ENCODE data around the gene G6PC3. TPM values are rescaled to one million over a fixed set of nuclear protein-coding genes. Genes with fewer than 3 reads are reported as not detected.

The G6PC3 gene
- total and polyA plus RNA-seq, 2 of the 4 experiments (the other 2 are of a cell fraction) = 20.4 to 107 TPM

DNA sequence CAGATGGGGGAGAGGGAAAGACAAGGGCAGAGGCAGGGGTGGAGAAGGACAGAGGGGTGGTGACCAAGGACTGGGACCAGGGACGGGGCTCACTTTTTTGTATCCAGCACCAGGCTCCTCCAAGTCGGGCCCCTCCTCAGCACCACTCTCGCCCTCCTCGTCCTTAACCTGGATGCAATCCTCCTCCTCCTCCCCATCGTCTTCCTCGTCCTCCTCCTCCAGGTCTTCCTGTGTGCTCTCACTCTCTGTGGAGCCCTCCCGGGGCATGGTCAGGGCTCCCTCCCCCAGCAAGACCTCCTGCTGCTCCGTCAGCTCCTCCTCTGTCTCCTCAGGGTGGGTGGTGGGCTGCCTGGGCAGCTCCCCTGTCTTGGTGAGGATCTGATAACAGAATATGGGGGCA lies 16.8 kb downstream of the G6PC3 start (continued):
- TF ChIP-seq CEBPB (IDR thresholded peaks at IDR 0.05; ENCODE audit: low read depth, low read length) = no peak
- no peak for TF ChIP-seq BHLHE40 (IDR thresholded peaks at IDR 0.05; ENCODE audit: low read depth, low read length)
- no peak for TF ChIP-seq CHD1 (IDR thresholded peaks at IDR 0.05; ENCODE audit: low read depth, low read length)
- TF ChIP-seq RCOR1 (IDR thresholded peaks at IDR 0.05; ENCODE audit: insufficient replicate concordance, low read length) = no peak
- no peak for TF ChIP-seq MAFK (IDR thresholded peaks at IDR 0.05; ENCODE audit: low read depth, low read length)
- no peak for TF ChIP-seq FOS (IDR thresholded peaks at IDR 0.05; ENCODE audit: low read depth, low read length)
- TF ChIP-seq SMC3 (IDR thresholded peaks at IDR 0.05; ENCODE audit: low read depth, low read length) = no peak
- TF ChIP-seq MAZ (IDR thresholded peaks at IDR 0.05; ENCODE audit: borderline replicate concordance, low read depth, low read length) = no peak

DNA sequence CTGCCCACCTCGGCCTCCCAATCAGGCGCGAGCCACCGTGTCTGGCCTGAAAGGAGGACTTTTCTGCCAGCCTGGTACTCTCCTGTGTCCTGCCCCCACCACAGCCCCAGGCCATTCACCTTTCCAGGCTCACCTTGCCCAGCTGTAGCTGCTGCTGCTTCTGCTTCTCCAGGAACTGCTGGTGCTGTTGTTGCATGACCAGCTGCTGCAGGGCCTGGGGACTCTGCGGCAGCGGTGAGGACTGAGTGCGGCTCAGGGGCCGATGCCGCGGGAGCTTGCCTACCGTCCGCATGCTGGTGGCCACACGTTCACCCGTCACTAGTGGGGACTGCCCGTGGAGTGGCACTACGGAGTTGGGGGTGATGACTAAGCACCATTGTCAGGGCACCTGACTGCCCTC lies 17.7 kb downstream of the G6PC3 start:
- ATAC-seq (ENCODE audit: low read depth) = no peak
- Histone ChIP-seq H3K18ac (ENCODE audit: low read depth, low read length) (no peak overlapping the region), H4K5ac (ENCODE audit: low read depth, low read length) (no peak overlapping the region), H3K36me3 (ENCODE audit: control insufficient read depth, insufficient read depth, low read length) (peaks cover 41% of the 10 kb centered on the region), H3K4me1 (ENCODE audit: control insufficient read depth, insufficient read depth, low read length) (peaks cover 15% of the 10 kb centered on the region), H3K9me3 (ENCODE audit: control insufficient read depth, insufficient read depth, low read length) (no peaks in the 10 kb centered on the region), H3K4ac (ENCODE audit: low read depth, low read length) (no peak overlapping the region), H3K56ac (ENCODE audit: extremely low read depth, insufficient read depth, low read length) (no peak overlapping the region), H2BK15ac (ENCODE audit: low read depth, low read length) (no peak overlapping the region), H4K20me1 (ENCODE audit: insufficient read depth, low read length) (peaks cover 7% of the 10 kb centered on the region; the same call in 1 of the 2 replicates), H2AFZ (replicated peaks; ENCODE audit: low read length, poor library complexity) (peak overlapping the region; percentile 43), H2AK9ac (replicated peaks; ENCODE audit: low read depth, low read length, poor library complexity) (peak overlapping the region; percentile 85), H3K4me2 (ENCODE audit: low read depth, low read length) (no peak overlapping the region), H3K14ac (replicated peaks; ENCODE audit: low read depth, low read length) (no peak overlapping the region), H3K23ac (ENCODE audit: low read depth, low read length) (no peak overlapping the region), H3K4me3 (ENCODE audit: insufficient read depth, low read depth, low read length) (no peak overlapping the region), H2BK20ac (ENCODE audit: low read depth, low read length) (no peak overlapping the region), H4K8ac (ENCODE audit: low read depth in 2 of 2, low read length in 2 of 2) (no peak overlapping the region), H3K9me1 (ENCODE audit: insufficient read depth, low read length) (peaks cover 7% of the 10 kb centered on the region; the same call in 1 of the 2 replicates), H3K27me3 (ENCODE audit: control insufficient read depth, insufficient read depth, low read length) (no peaks in the 10 kb centered on the region), H4K91ac (ENCODE audit: insufficient read depth, low read depth, low read length) (no peak overlapping the region), H2AK5ac (ENCODE audit: low read depth, low read length) (peak overlapping the region; percentile 51; the same call in 1 of the 2 replicates), H2BK5ac (ENCODE audit: low read depth, low read length, poor library complexity, severe bottlenecking) (no peak overlapping the region), H3K9ac (ENCODE audit: low read depth, low read length) (no peak overlapping the region), H3K27ac (ENCODE audit: insufficient read depth, low read length) (no peak overlapping the region), H2BK120ac (ENCODE audit: low read depth, low read length) (no peak overlapping the region), H3K79me1 (ENCODE audit: low read depth in 1 of 2, low read length in 2 of 2) (peaks cover 15 to 73% of the 10 kb centered on the region in 2 experiments; a peak in 3 of 4 replicates)
- in situ Hi-C loops (cut with MboI; ENCODE audit: low sequenced_read_pairs) (no loop called here), dilution Hi-C loops (cut with HindIII; ENCODE audit: low sequenced_read_pairs, unreplicated experiment) (no loop called here), intact Hi-C loops (cut with micrococcal nuclease) (no loop called here)
- ChIA-PET CTCF (no interaction called here), POLR2A (ENCODE audit: unreplicated experiment) (no interaction called here)
- TF ChIP-seq SMC3 (IDR thresholded peaks at IDR 0.05; ENCODE audit: low read depth, low read length) (no peak), FOS (IDR thresholded peaks at IDR 0.05; ENCODE audit: low read depth, low read length) (no peak)
- no TSS peak for BruUV-seq (replicated peaks)
- 100% methylated on average over 5 of the region's 16 CpGs; no CpG with 5 or more reads in 1 of the 2 experiments for WGBS, 2 experiments (ENCODE audit: extremely low coverage in 2 of 2, insufficient read length in 1 of 2)
- no peak for DNase-seq

Data from IMR-90 (cell line).